Right lobe of liver (tissue), 4 donors: Measurements from ENCODE around the gene NRCAM.

Source experiments
- CTCF ChIP-seq, 4 donors: fragments of 200-600 bp in 3 of 4; fragments of 450-650 bp in 1 of 4; IDR thresholded peaks; one replicate each; pipeline versions ENCODE4 v1.5.1 to v1.8.0; 2016 to 2022; ENCODE audit warnings: antibody characterized with exemption in 4 of 4, mild to moderate bottlenecking in 2 of 4
- POLR2A ChIP-seq: fragments of 450-650 bp; IDR thresholded peaks from one replicate; pipeline ENCODE4 v1.6.1; 2017; ENCODE audit warnings: antibody characterized with exemption, mild to moderate bottlenecking
- donor health status: DM: no; HTN: no; CAD: no.
- donor health status: DM: no; HTN: no; CAD: no.
- donor health status: DM: no; HTN: yes; CAD: no.

GRCh38 chr7:108102671-108103312 lies 353.4 kb downstream of the NRCAM start:
- TF ChIP-seq CTCF (IDR thresholded peaks at IDR 0.05) (no peak), POLR2A (no peak)
